Measurements from ENCODE around the gene TUBA1A. TPM values are rescaled to one million over a fixed set of nuclear protein-coding genes. Genes with fewer than 3 reads are reported as not detected.
"Not testable (repeated sequence)": the region's sequence is repeated elsewhere in the genome, so short reads cannot be mapped to it uniquely, and the experiment has no call there.

TUBA1A gene
- total RNA-seq, 1 donor from 2014 or later, result 686 TPM

DNA sequence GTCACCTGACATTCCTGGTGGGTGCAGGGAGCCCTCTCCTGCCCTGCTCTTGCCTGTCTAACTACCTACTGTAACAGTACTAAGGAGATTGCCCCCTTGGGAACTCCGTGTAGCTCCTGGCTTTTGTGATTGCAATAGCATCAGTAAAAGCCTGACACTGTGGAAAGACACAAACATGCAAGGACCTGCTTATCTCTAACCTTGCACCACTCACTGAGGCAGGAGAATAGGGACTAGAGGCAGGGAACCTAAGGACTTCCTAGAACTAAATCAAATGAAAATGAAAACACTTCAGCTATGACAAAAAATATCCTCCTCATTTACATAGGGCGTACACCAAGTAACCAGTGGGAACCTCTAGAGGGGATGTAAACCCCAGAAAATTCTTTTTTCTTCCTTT lies 28.5 kb downstream of the TUBA1A start:
- no peak for DNase-seq (ENCODE audit: low read depth in 2 of 2)

DNA sequence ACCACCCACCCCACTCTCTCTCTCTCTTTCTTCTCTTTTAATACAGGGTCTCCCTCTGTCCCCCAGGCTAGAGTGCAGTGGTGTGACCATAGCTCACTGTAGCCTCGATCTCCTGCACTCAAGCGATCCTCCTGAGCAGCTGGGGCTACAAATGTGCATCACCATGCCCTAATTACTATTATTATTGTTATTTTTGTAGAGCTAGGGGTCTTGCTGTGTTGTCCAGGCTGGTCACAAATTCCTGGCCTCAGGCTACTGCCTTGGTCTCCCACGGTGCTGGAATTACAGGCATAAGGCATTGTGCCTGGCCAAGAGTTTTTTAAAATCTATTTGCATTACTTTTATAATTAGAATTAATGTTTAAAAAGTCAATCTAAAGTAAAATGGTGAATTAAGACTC lies 34.7 kb downstream of the TUBA1A start:
- DNase-seq (ENCODE audit: low read depth in 2 of 2), result no peak

DNA sequence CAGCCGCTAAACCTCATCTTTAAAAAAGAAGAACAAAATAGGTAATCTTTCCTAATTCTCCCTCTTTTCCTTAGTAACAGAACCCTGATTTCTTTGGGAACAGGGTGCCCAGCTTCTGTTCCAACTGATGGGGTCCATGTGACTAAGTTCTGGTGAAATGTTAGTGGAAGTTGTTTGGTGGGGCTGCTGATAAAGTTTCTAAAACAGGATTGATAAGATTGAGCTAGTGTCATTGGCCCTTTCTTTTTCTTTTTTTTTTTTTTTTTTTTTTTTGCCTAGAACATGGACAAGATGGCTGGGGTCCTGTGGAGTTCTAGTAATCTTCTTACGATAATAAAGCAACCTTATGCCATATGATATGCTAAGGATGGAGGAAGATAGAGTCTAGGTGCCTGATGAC lies 41.5 kb downstream of the TUBA1A start:
- no peak for DNase-seq (ENCODE audit: low read depth in 2 of 2)

DNA sequence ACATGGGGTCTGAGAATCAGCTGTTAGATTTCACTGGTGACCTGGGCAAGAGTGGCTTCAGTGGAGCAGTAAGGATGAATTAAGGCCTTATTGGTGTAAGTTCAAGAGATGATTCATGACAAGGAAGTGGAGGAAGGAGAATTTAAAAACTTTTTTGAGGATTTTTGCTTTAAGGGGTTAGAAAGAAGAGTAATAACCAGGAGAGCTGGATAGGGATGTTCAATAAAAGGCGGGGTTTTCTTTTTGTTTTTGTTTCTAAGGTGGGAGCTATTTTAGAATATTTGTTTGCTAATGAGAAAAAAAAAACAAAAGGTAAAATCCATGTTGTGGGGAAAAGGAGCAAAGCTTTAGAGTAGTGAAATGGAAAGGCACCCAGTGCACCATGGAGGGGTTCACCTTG lies 42.5 kb downstream of the TUBA1A start:
- no peak for DNase-seq (ENCODE audit: low read depth in 2 of 2)

DNA sequence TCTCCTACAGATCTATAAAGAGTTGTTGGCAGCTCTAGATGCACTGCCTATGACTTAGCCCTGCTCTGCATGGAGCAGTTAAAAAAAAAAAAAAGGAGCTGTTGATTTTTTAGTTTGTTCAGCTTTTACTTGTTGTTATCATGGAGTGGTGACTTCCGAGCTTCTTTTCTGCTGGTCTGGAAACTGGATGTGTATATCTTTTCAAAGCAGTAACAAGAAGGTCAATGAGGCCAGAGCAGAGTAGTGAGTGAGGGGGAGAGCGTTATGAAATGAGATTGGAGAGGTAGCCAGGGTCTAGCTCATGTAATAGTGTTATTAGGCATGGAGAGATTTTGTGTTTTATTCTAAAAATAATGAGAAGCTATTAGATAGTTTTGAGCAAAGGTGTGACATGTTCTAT lies 44.5 kb downstream of the TUBA1A start:
- no peak for DNase-seq (ENCODE audit: low read depth in 2 of 2)

DNA sequence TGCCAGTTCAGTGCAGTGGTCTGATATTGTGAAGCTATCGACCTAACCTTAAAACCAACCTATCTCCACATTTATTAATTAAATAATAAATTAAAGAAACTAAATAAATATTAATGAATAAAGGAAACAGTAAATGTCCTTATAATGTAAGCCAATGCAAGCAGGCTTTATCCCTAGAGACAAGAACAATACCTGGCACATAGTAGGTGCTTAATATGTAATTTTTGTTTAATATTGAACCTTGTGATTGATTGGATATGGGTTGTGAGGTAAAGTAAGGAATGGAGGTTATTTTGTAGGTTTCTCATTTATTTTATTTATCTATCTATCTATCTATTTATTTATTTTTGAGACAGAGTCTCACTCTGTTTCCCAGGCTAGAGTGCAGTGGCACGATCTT lies 49.9 kb downstream of the TUBA1A start:
- DNase-seq (ENCODE audit: low read depth in 2 of 2), result no peak

DNA sequence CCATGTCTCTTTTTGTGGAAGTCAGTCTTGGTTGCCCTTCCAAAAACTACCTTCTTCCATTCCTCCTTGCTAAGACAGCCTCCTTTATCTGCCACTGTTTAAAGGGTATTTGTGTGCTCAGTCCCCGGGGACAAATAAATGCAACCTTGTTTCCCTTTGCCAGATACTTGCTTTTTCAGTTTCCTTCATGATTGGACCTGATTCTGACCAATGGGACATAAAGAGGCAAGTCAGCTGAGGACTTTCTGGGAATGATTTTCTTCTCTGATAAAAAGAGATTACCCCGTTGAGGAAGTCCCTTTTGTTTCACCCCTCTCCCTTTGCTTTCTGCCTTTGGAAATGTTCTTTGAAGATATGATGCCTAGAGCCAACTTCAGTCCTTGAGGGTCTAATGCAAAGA lies 50.3 kb downstream of the TUBA1A start:
- no peak for DNase-seq (ENCODE audit: low read depth in 2 of 2)

DNA sequence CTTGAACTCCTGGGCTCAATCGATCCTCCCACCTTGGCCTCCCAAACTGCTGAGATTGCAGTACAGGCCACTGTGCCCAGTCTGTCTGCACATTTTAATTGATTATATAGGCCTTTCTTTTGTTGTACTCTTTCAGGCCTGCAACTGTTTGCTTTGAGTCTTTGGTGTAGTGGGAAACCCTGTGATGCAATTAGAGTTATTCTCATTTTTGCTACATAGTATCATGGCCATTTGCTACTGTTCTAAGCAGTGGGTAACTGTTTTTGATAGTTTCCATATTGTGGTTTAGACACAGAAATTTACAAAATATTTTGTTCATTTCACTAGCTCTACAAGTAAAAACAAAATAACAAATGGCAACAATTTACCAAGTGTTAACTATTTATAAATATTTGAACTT lies 51.4 kb downstream of the TUBA1A start:
- no peak for DNase-seq (ENCODE audit: low read depth in 2 of 2)

DNA sequence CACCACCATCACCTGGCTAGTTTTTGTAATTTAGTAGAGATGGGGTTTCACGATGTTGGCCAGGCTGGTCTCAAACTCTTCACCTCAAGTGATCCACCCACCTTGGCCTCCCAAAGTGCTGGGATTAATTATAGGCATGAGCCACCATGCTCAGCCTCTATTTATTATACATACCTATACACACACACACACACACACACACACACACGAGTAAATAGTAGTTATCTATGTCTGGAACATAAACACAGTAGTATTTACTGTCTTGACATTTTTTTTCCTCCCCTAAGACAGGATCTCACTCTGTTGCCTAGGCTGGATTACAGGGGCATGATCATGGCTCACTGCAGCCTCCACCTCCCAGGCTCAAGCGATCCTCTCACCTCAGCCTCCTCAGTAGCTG lies 51.9 kb downstream of the TUBA1A start:
- not testable (repeated sequence) for DNase-seq (ENCODE audit: low read depth in 2 of 2)

Other genes with a start within 250 kb of the TUBA1A start
- gene ARF3, start 231.6 kb downstream of the TUBA1A start, total RNA-seq, result 36.3 and 39.7 TPM in 2 replicates
- gene WNT10B, start 217.3 kb downstream of the TUBA1A start, total RNA-seq, result under 0.01 and 0.22 TPM in 2 replicates
- not detected in 2 replicates for gene WNT1, start 210.8 kb downstream of the TUBA1A start, total RNA-seq
- gene DDN, start 189.7 kb downstream of the TUBA1A start, total RNA-seq, result under 0.01 TPM in 1 of 2 replicates, not detected in the other
- 32.1 and 38.1 TPM in 2 replicates for gene PRKAG1, start 170.3 kb downstream of the TUBA1A start, total RNA-seq
- gene KMT2D, start 128.3 kb downstream of the TUBA1A start, total RNA-seq, result 19.0 and 30.2 TPM in 2 replicates
- gene RHEBL1, start 119.1 kb downstream of the TUBA1A start, total RNA-seq, result 1.2 and 1.5 TPM in 2 replicates
- 0.20 and 0.65 TPM in 2 replicates for gene DHH, start 94.3 kb downstream of the TUBA1A start, total RNA-seq
- gene LMBR1L, start 78.2 kb downstream of the TUBA1A start, total RNA-seq, result 68.9 and 76.4 TPM in 2 replicates
- 613 and 894 TPM in 2 replicates for gene TUBA1B, start 57.7 kb downstream of the TUBA1A start, total RNA-seq
- gene TUBA1C, start 76.0 kb upstream of the TUBA1A start, total RNA-seq, result 87.5 and 122 TPM in 2 replicates
- not detected in 2 replicates for gene PRPH, start 106.1 kb upstream of the TUBA1A start, total RNA-seq
- 1.6 and 8.9 TPM in 2 replicates for gene TROAP, start 134.2 kb upstream of the TUBA1A start, total RNA-seq
- gene C1QL4, start 148.1 kb upstream of the TUBA1A start, total RNA-seq, result not detected in 2 replicates
- gene DNAJC22, start 157.8 kb upstream of the TUBA1A start, total RNA-seq, result 0.40 and 0.87 TPM in 2 replicates
- gene SPATS2, start 178.4 kb upstream of the TUBA1A start, total RNA-seq, result 11.7 and 18.3 TPM in 2 replicates